CD8-positive, alpha-beta memory T cell (primary cell): ENCODE data around the gene ATP11B. TPM values are rescaled to one million over a fixed set of nuclear protein-coding genes. Genes with fewer than 3 reads are reported as not detected.
A peak's percentile ranks its signal among the peaks of the same experiment; 100 is the strongest.

Source experiments
- CTCF ChIA-PET: fragments of 350-600 bp; sonication (Branson Sonifier 250); formaldehyde crosslinking; loops from one replicate; lab custom pipeline; 2021; ENCODE audit warnings: antibody characterized with exemption; lab: Charles Lee
- POLR2A ChIA-PET: fragments of 350-600 bp; sonication (Branson Sonifier 250); formaldehyde crosslinking; loops from one replicate; lab custom pipeline; 2021; ENCODE audit warnings: antibody characterized with exemption; lab: Charles Lee
- DNase-seq, 5 donors: peaks; one replicate each; pipeline versions ENCODE4 v3.0.0 to v3.0.0-alpha.2; 2020 to 2022; ENCODE audit warnings: mixed read lengths in 1 of 5
- H3K27ac ChIP-seq: one replicate; pipeline ENCODE4 v1.7.0; 2013; ENCODE audit warnings: low read depth, mild to moderate bottlenecking, low read length, moderate library complexity
- H3K27me3 ChIP-seq: 2 replicates; pipeline ENCODE4 v1.7.0; 2013; ENCODE audit warnings: low read length, mild to moderate bottlenecking; ENCODE audit not compliant: insufficient read depth, poor library complexity, severe bottlenecking
- H3K36me3 ChIP-seq: 2 replicates; pipeline ENCODE4 v1.7.0; 2013; ENCODE audit warnings: mild to moderate bottlenecking, low read length, moderate library complexity; ENCODE audit not compliant: insufficient read depth
- H3K4me1 ChIP-seq: 2 replicates; pipeline ENCODE4 v1.7.0; 2013; ENCODE audit warnings: mild to moderate bottlenecking, low read length, moderate library complexity; ENCODE audit not compliant: insufficient read depth
- H3K4me3 ChIP-seq: 2 replicates; pipeline ENCODE4 v1.7.0; 2013; ENCODE audit warnings: mild to moderate bottlenecking, low read length
- H3K9me3 ChIP-seq: 2 replicates; pipeline ENCODE4 v1.7.0; 2013; ENCODE audit warnings: mild to moderate bottlenecking, low read length
- H3K27ac Mint-ChIP-seq, 8 donors: one replicate each; pipeline ENCODE4 v1.8.0; 2020 to 2021; ENCODE audit warnings: mixed read lengths in 8 of 8, mild to moderate bottlenecking in 6 of 8, inconsistent platforms in 3 of 8, moderate library complexity in 3 of 8
- H3K27me3 Mint-ChIP-seq, 2 donors: one replicate each; pipeline ENCODE4 v1.8.0; 2020 to 2021; ENCODE audit warnings: mixed read lengths in 2 of 2, mild to moderate bottlenecking in 1 of 2, moderate library complexity in 1 of 2
- H3K36me3 Mint-ChIP-seq, 3 donors: one replicate each; pipeline ENCODE4 v1.8.0; 2020 to 2021; ENCODE audit warnings: mixed read lengths in 3 of 3, inconsistent platforms in 1 of 3, mild to moderate bottlenecking in 1 of 3
- H3K4me1 Mint-ChIP-seq, 3 donors: one replicate each; pipeline ENCODE4 v1.8.0; 2020 to 2021; ENCODE audit warnings: mixed read lengths in 3 of 3, inconsistent platforms in 1 of 3, mild to moderate bottlenecking in 1 of 3
- H3K4me3 Mint-ChIP-seq, 7 donors: one replicate each; pipeline ENCODE4 v1.8.0; 2020 to 2021; ENCODE audit warnings: mixed read lengths in 7 of 7, mild to moderate bottlenecking in 6 of 7, moderate library complexity in 4 of 7, inconsistent platforms in 2 of 7
- H3K9me3 Mint-ChIP-seq, 5 donors: one replicate each; pipeline ENCODE4 v1.8.0; 2020 to 2022; ENCODE audit warnings: mixed read lengths in 5 of 5, mild to moderate bottlenecking in 3 of 5, moderate library complexity in 2 of 5, inconsistent platforms in 1 of 5
- polyA plus RNA-seq: library from polyadenylated mRNA; unstranded; fragments of 300-500 nt; fragmentation: Illumina TruSeq; gene quantifications from one replicate; pipeline ENCODE4 v1.2.3, GENCODE V29; 2021
- total RNA-seq, 2 experiments: library from RNA; stranded (reverse); gene quantifications; one replicate each; pipeline ENCODE4 v1.2.3, GENCODE V29; 2021

ATP11B gene
- total and polyA plus RNA-seq, 3 experiments from 2014 or later: 47.0 to 78.2 (median 76.4) TPM

DNA sequence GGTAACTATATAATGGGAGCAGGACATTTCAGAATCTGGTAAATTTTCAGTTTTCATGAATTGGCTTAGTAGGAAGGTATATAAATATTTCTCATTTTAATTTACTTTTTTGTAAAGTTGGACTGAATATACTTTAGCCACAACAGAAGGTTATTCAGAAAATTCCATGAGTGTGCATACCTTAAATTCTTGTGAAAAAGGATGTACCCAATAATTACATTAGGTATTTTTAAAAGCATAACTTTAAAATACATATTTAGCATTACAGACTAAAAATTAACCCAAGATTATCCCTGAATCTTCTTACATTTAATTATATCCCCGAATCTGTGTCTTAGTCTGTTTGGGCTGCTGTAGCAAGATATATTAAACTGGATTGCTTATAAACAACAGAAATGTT is 24.9 kb upstream of the ATP11B start:
- Mint-ChIP-seq H3K4me1 (no peaks in the 10 kb centered on the region), H3K27ac (no peak overlapping the region), H3K9me3 (peaks cover 0 to under 1% (median 0%) of the 10 kb centered on the region in 5 donors), H3K4me3 (no peak overlapping the region), H3K36me3 (no peaks in the 10 kb centered on the region), H3K27me3 (peaks cover 1 to 21% of the 10 kb centered on the region in 2 donors)
- H3K9me3 ChIP-seq: no peaks in the 10 kb centered on the region
- no peak for DNase-seq
- no peaks in the 10 kb centered on the region for H3K4me1 ChIP-seq
- H3K36me3 ChIP-seq: no peaks in the 10 kb centered on the region
- H3K27me3 ChIP-seq: no peaks in the 10 kb centered on the region
- ChIA-PET POLR2A (no interaction called here), CTCF (no interaction called here)
- no peak overlapping the region for H3K27ac ChIP-seq
- H3K4me3 ChIP-seq: no peak overlapping the region

DNA sequence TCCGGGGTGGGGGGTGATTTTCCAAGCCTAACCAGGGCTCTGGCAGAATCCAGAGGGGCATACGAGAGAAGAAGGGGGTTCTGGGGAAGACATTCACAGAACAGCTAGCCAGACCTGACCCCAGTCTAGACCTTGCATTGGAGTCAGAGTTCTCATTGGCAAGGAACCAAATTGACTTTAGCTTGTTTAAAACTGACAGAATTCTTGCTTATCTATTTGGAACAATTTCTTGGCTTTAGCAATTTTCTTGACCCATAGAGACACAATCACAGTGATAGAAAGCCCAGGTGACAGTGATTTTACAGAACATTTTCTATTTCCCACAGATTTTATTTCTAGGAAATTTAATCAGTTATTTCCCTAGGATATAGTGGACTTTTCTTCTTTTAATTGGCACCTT is 23.6 kb upstream of the ATP11B start:
- Mint-ChIP-seq H3K27ac (no peak overlapping the region), H3K36me3 (no peaks in the 10 kb centered on the region), H3K4me3 (no peak overlapping the region), H3K27me3 (peaks cover 1 to 22% of the 10 kb centered on the region in 2 donors), H3K4me1 (no peaks in the 10 kb centered on the region), H3K9me3 (peaks cover 0 to 4% (median 0%) of the 10 kb centered on the region in 5 donors)
- ChIA-PET POLR2A (no interaction called here), CTCF (no interaction called here)
- Histone ChIP-seq H3K4me1 (no peaks in the 10 kb centered on the region), H3K27me3 (no peaks in the 10 kb centered on the region), H3K36me3 (no peaks in the 10 kb centered on the region), H3K4me3 (no peak overlapping the region), H3K9me3 (no peaks in the 10 kb centered on the region), H3K27ac (no peak overlapping the region)
- DNase-seq: no peak

DNA sequence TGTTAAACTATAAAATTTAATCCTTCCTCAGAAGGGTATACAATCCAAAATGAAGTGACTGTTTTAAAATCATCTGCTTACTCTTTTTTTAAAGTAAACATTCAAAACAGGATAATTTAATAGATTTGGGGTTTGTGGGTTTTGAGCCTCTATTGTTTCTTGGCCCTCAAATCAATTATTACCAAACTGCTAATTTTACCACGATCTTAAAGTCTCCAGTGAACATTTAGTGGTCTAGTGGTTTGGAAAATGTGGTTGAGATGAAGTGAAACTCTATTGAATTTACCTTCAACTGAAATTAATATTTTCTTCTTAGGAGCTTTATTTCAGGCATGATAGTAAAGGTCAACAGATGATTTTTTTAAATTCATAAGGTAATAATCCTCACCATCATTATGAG is 11.2 kb upstream of the ATP11B start:
- Mint-ChIP-seq H3K4me1 (peaks cover 0 to 7% (median 2%) of the 10 kb centered on the region in 3 donors), H3K9me3 (peaks cover 0 to 6% (median 2%) of the 10 kb centered on the region in 5 donors), H3K4me3 (no peak overlapping the region), H3K36me3 (peaks cover 0 to 5% (median 0%) of the 10 kb centered on the region in 3 donors), H3K27ac (no peak overlapping the region), H3K27me3 (peaks cover 17 to 27% of the 10 kb centered on the region in 2 donors)
- no peak for DNase-seq
- Histone ChIP-seq H3K4me3 (no peak overlapping the region), H3K36me3 (no peaks in the 10 kb centered on the region), H3K4me1 (no peaks in the 10 kb centered on the region), H3K9me3 (no peaks in the 10 kb centered on the region), H3K27ac (no peak overlapping the region), H3K27me3 (no peaks in the 10 kb centered on the region)
- ChIA-PET POLR2A (no interaction called here), CTCF (no interaction called here)

DNA sequence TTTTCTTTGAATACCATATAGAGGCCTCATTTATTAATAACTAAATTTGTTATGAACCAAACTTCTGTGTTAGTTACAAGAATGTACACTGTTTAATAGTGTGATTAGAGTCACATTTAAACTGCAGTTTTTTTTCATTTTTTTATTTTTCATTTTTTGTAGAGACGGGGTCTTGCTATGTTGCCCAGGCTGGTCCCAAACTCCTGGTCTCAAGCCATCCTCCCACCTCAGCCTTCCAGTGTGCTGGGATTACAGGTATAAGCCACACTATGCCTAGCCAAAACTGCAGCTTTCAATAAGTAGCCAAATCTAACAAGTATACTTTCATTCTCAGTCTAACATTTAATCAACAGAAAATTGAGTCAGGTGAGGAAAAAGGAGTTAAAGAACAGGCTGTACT is 10.2 kb upstream of the ATP11B start:
- H3K4me1 Mint-ChIP-seq: peaks cover 0 to 7% (median 2%) of the 10 kb centered on the region in 3 donors
- Histone ChIP-seq H3K4me3 (no peak overlapping the region), H3K36me3 (no peaks in the 10 kb centered on the region), H3K4me1 (no peaks in the 10 kb centered on the region), H3K27me3 (no peaks in the 10 kb centered on the region), H3K27ac (no peak overlapping the region), H3K9me3 (no peaks in the 10 kb centered on the region)
- ChIA-PET POLR2A (no interaction called here), CTCF (no interaction called here)
- H3K36me3 Mint-ChIP-seq: peaks cover 0 to 2% (median 0%) of the 10 kb centered on the region in 3 donors
- no peak overlapping the region for H3K4me3 Mint-ChIP-seq
- no peak for DNase-seq
- peaks cover 0 to 2% (median 0%) of the 10 kb centered on the region in 5 donors for H3K9me3 Mint-ChIP-seq
- peaks cover 26 to 34% of the 10 kb centered on the region in 2 donors for H3K27me3 Mint-ChIP-seq
- peak overlapping the region in 1 of 8 donors; percentile 36 for H3K27ac Mint-ChIP-seq

DNA sequence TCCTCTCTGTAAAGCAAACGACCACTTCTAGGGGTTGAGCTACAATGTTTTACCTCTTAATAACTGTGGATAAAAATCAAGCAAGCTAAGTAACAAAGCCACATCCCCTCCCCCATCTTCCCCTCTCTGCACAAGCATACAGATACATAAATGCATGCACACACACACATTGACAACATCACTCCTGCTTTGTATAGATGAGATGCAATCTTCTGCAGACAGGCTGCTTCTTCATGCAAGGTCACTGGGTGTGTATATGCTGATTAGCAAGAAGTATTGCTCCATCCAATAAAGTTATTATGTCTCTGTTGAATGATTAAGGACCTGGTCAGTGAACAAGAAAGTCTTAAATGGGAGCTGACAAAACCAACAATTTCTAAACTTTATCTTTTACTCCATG is 8.8 kb upstream of the ATP11B start:
- Histone ChIP-seq H3K36me3 (no peaks in the 10 kb centered on the region), H3K4me1 (peaks cover 4% of the 10 kb centered on the region), H3K27me3 (no peaks in the 10 kb centered on the region), H3K4me3 (no peak overlapping the region), H3K9me3 (no peaks in the 10 kb centered on the region), H3K27ac (no peak overlapping the region)
- no peak overlapping the region for H3K4me3 Mint-ChIP-seq
- peaks cover 25 to 40% of the 10 kb centered on the region in 2 donors for H3K27me3 Mint-ChIP-seq
- DNase-seq: no peak
- CTCF ChIA-PET: no interaction called here
- H3K9me3 Mint-ChIP-seq: no peaks in the 10 kb centered on the region
- no peaks in the 10 kb centered on the region for H3K36me3 Mint-ChIP-seq
- POLR2A ChIA-PET: no interaction called here
- peaks cover 0 to 7% (median 2%) of the 10 kb centered on the region in 3 donors for H3K4me1 Mint-ChIP-seq
- H3K27ac Mint-ChIP-seq: no peak overlapping the region

DNA sequence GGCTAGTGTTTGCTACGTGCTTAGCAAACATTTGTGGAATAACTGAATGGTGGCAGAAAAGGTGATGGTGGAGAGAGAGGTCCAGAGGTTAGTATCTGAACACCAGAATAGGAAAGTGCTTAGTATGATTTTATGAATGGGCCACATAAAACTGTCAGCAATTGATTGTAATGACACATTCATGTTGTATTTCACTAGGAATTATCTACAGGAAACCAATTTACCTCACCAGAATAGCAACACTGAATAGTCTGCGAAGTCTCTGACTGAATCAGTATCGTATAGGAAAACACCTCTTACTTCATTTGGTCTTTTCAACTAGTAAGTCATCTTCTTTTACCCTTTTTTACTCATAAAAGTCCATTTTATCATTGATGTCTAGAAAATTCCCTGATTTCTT is 8.2 kb upstream of the ATP11B start:
- Mint-ChIP-seq H3K4me1 (peaks cover 0 to 7% (median 2%) of the 10 kb centered on the region in 3 donors), H3K9me3 (no peaks in the 10 kb centered on the region), H3K27ac (no peak overlapping the region), H3K27me3 (peaks cover 23 to 40% of the 10 kb centered on the region in 2 donors), H3K4me3 (no peak overlapping the region), H3K36me3 (no peaks in the 10 kb centered on the region)
- ChIA-PET CTCF (no interaction called here), POLR2A (no interaction called here)
- H3K9me3 ChIP-seq: no peaks in the 10 kb centered on the region
- H3K36me3 ChIP-seq: no peaks in the 10 kb centered on the region
- no peaks in the 10 kb centered on the region for H3K27me3 ChIP-seq
- no peak for DNase-seq
- H3K27ac ChIP-seq: no peak overlapping the region
- H3K4me3 ChIP-seq: no peak overlapping the region
- H3K4me1 ChIP-seq: peaks cover 4% of the 10 kb centered on the region

DNA sequence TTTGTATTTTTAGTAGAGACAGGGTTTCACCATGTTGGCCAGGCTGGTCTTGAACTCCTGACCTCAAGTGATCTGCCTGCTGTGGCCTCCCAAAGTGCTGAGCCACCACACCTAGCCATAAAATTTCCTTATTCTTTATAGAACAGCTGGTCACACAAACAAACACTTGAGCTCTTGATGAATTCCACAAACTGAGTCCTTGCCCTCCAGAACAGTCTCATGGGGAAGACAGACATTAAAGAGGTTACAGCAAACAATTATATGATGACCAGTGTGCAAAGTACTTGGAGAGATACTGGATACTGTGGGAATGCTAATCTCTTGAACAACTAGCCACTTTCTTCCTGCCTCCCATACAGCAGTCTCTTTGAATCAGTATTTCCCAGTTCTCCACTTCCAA is 7.5 kb upstream of the ATP11B start:
- no peaks in the 10 kb centered on the region for H3K27me3 ChIP-seq
- H3K4me3 ChIP-seq: no peak overlapping the region
- no peak overlapping the region for H3K27ac Mint-ChIP-seq
- H3K27ac ChIP-seq: no peak overlapping the region
- no peaks in the 10 kb centered on the region for H3K9me3 ChIP-seq
- DNase-seq: no peak
- no peaks in the 10 kb centered on the region for H3K9me3 Mint-ChIP-seq
- ChIA-PET POLR2A (no interaction called here), CTCF (no interaction called here)
- peaks cover 4% of the 10 kb centered on the region for H3K4me1 ChIP-seq
- peaks cover 0 to 7% (median 2%) of the 10 kb centered on the region in 3 donors for H3K4me1 Mint-ChIP-seq
- H3K4me3 Mint-ChIP-seq: no peak overlapping the region
- peaks cover 23 to 39% of the 10 kb centered on the region in 2 donors for H3K27me3 Mint-ChIP-seq
- H3K36me3 Mint-ChIP-seq: no peaks in the 10 kb centered on the region
- no peaks in the 10 kb centered on the region for H3K36me3 ChIP-seq

DNA sequence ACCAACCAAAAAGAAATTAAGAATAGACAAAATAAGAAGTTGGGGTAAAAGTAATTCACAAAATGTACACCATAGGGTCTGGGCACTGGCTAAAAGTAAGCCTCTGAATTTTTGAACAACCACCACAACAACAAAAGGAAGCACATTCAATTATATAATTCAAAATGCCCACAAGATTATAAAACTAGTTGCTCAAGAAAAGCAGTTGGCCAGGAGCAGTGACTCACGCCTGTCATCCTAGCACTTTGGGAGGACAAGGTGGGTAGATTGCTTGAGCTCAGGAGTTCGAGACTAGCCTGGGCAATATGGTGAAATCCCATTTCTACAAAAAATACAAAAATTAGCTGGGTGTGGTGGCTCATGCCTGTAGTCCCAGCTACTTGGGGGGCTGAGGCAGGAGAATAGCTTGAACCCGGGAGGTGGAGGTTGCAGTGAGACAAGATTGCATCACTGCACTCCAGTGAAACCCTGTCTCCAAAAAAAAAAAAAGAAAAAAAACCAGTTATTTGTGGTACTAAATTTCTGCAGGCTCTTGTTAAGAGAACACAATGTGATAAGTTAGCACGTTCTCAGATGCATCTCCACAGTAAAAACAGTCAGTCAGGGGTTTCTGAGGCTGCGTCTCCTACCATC is 6.6 kb upstream of the ATP11B start:
- ChIA-PET CTCF (no interaction called here), POLR2A (no interaction called here)
- no peak for DNase-seq
- Mint-ChIP-seq H3K4me3 (no peak overlapping the region), H3K4me1 (peaks cover 0 to 7% (median 2%) of the 10 kb centered on the region in 3 donors), H3K27me3 (peaks cover 21 to 37% of the 10 kb centered on the region in 2 donors), H3K9me3 (no peaks in the 10 kb centered on the region), H3K27ac (no peak overlapping the region), H3K36me3 (no peaks in the 10 kb centered on the region)
- Histone ChIP-seq H3K36me3 (no peaks in the 10 kb centered on the region), H3K4me1 (peaks cover 4% of the 10 kb centered on the region), H3K9me3 (no peaks in the 10 kb centered on the region), H3K27ac (no peak overlapping the region), H3K4me3 (no peak overlapping the region), H3K27me3 (no peaks in the 10 kb centered on the region)
